ENCODE data around the gene RBMS1. TPM values are rescaled to one million over a fixed set of nuclear protein-coding genes. Genes with fewer than 3 reads are reported as not detected.

The RBMS1 gene
- total RNA-seq, 3 donors from 2014 or later (not counting 1 experiment from before 2014, with no cell fraction given): 111 to 167 (median 132) TPM

GRCh38 chr2:160286551-160286950 is 207.1 kb downstream of the RBMS1 start:
- H3K27ac ChIP-seq (ENCODE audit: low read length): no peak overlapping the region
- H3K27ac Mint-ChIP-seq: peak overlapping the region; percentile 58
- 95% methylated on average over 4 of the region's 5 CpGs for WGBS (ENCODE audit: insufficient coverage)

GRCh38 chr2:160283675-160284074 is 209.9 kb downstream of the RBMS1 start:
- no peaks in the 10 kb centered on the region for H3K27me3 ChIP-seq (ENCODE audit: control insufficient read depth, insufficient read depth, low read length)
- H3K9me3 ChIP-seq (ENCODE audit: control insufficient read depth, insufficient read depth, low read length): no peaks in the 10 kb centered on the region
- peak overlapping the region; percentile 12 to 30 for H3K27ac Mint-ChIP-seq
- H3K27me3 Mint-ChIP-seq (ENCODE audit: low read depth in 2 of 2): no peaks in the 10 kb centered on the region
- H3K36me3 Mint-ChIP-seq: peaks cover 16% of the 10 kb centered on the region
- no peak for TF ChIP-seq CTCF (IDR thresholded peaks at IDR 0.05)
- no peak overlapping the region for H3K27ac ChIP-seq (ENCODE audit: low read length)
- no peak overlapping the region for H3K4me3 Mint-ChIP-seq
- no peak for ATAC-seq
- H3K4me3 ChIP-seq (ENCODE audit: low read length): no peak overlapping the region
- no peaks in the 10 kb centered on the region for H3K4me1 ChIP-seq (ENCODE audit: control insufficient read depth, insufficient read depth, low read length)
- peaks cover 72% of the 10 kb centered on the region for H3K36me3 ChIP-seq (ENCODE audit: control insufficient read depth, insufficient read depth, low read length)
- peaks cover 21 to 40% of the 10 kb centered on the region in 2 donors for H3K4me1 Mint-ChIP-seq
- H3K9me3 Mint-ChIP-seq: no peaks in the 10 kb centered on the region
- no peak for DNase-seq
- intact Hi-C loops (cut with micrococcal nuclease): no loop called here

More at GRCh38 chr2:160286551-160286950, 207.1 kb downstream of the RBMS1 start:
- Mint-ChIP-seq H3K36me3 (peaks cover 16% of the 10 kb centered on the region), H3K9me3 (no peaks in the 10 kb centered on the region), H3K27me3 (ENCODE audit: low read depth in 2 of 2) (no peaks in the 10 kb centered on the region), H3K4me1 (peaks cover 23 to 44% of the 10 kb centered on the region in 2 donors), H3K4me3 (no peak overlapping the region)
- intact Hi-C loops (cut with micrococcal nuclease): no loop called here
- no peaks in the 10 kb centered on the region for H3K9me3 ChIP-seq (ENCODE audit: control insufficient read depth, insufficient read depth, low read length)
- H3K4me1 ChIP-seq (ENCODE audit: control insufficient read depth, insufficient read depth, low read length): no peaks in the 10 kb centered on the region
- no peak for TF ChIP-seq CTCF (IDR thresholded peaks at IDR 0.05)
- ATAC-seq (no peak), DNase-seq (no peak)
- no peak overlapping the region for H3K4me3 ChIP-seq (ENCODE audit: low read length)
- H3K36me3 ChIP-seq (ENCODE audit: control insufficient read depth, insufficient read depth, low read length): peaks cover 55% of the 10 kb centered on the region
- H3K27me3 ChIP-seq (ENCODE audit: control insufficient read depth, insufficient read depth, low read length): no peaks in the 10 kb centered on the region

DNA sequence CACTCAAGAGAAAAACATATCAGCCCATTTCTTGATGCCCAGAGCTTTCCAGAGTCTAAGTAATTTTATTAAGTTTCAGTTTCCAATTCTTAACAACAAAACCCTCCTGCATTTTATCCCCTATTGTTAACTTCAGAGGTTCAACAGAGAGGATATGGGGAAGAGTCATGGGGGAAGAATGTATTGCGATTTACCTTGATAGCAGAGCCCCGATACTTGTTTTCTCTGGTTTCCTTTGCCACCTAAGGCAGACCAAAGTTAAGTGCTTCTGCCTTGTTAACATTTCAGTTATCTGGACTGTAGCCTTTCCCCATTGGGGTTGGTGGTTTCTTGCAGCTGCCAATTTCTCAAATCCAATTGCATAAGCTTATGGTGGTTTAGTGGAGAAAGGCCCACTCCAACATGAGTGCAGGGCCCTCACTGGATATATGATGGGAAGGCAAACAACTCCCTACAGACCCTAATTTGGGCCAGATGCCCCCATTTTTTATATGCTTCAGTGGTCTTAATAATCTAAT is 211.5 kb downstream of the RBMS1 start:
- DNase-seq (no peak), ATAC-seq (peak in 1 of 3 donors; percentile 60)
- no peaks in the 10 kb centered on the region for H3K4me1 ChIP-seq (ENCODE audit: control insufficient read depth, insufficient read depth, low read length)
- peaks cover 85% of the 10 kb centered on the region for H3K36me3 ChIP-seq (ENCODE audit: control insufficient read depth, insufficient read depth, low read length)
- intact Hi-C loops (cut with micrococcal nuclease): no loop called here
- Mint-ChIP-seq H3K36me3 (peaks cover 30% of the 10 kb centered on the region), H3K4me1 (peaks cover 16 to 34% of the 10 kb centered on the region in 2 donors), H3K27me3 (ENCODE audit: low read depth in 2 of 2) (no peaks in the 10 kb centered on the region), H3K27ac (peak overlapping the region; percentile 12 to 72), H3K9me3 (no peaks in the 10 kb centered on the region), H3K4me3 (no peak overlapping the region)
- H3K27me3 ChIP-seq (ENCODE audit: control insufficient read depth, insufficient read depth, low read length): no peaks in the 10 kb centered on the region
- H3K27ac ChIP-seq (ENCODE audit: low read length): no peak overlapping the region
- TF ChIP-seq CTCF (IDR thresholded peaks at IDR 0.05): no peak
- H3K4me3 ChIP-seq (ENCODE audit: low read length): no peak overlapping the region
- 97% methylated on average over 2 of the region's 2 CpGs for WGBS (ENCODE audit: insufficient coverage)
- no peaks in the 10 kb centered on the region for H3K9me3 ChIP-seq (ENCODE audit: control insufficient read depth, insufficient read depth, low read length)

GRCh38 chr2:160281213-160281612 is 212.4 kb downstream of the RBMS1 start:
- H3K4me3 ChIP-seq (ENCODE audit: low read length): no peak overlapping the region
- H3K9me3 ChIP-seq (ENCODE audit: control insufficient read depth, insufficient read depth, low read length): no peaks in the 10 kb centered on the region
- intact Hi-C loops (cut with micrococcal nuclease): no loop called here
- no peak for ATAC-seq
- peaks cover 22 to 38% of the 10 kb centered on the region in 2 donors for H3K4me1 Mint-ChIP-seq
- H3K9me3 Mint-ChIP-seq: no peaks in the 10 kb centered on the region
- no peak for TF ChIP-seq CTCF (IDR thresholded peaks at IDR 0.05)
- no CpG with 5 or more reads among the region's 1 CpG for WGBS (ENCODE audit: insufficient coverage)
- peaks cover 87% of the 10 kb centered on the region for H3K36me3 ChIP-seq (ENCODE audit: control insufficient read depth, insufficient read depth, low read length)
- no peaks in the 10 kb centered on the region for H3K4me1 ChIP-seq (ENCODE audit: control insufficient read depth, insufficient read depth, low read length)
- no peaks in the 10 kb centered on the region for H3K27me3 Mint-ChIP-seq (ENCODE audit: low read depth in 2 of 2)
- DNase-seq: no peak
- H3K27me3 ChIP-seq (ENCODE audit: control insufficient read depth, insufficient read depth, low read length): no peaks in the 10 kb centered on the region
- H3K27ac ChIP-seq (ENCODE audit: low read length): no peak overlapping the region
- no peak overlapping the region for H3K4me3 Mint-ChIP-seq
- H3K36me3 Mint-ChIP-seq: peaks cover 39% of the 10 kb centered on the region
- H3K27ac Mint-ChIP-seq: peak overlapping the region; percentile 12 to 72
